NOMO-1 treated with DMSO at 0.1 percent for 48 hours (cell line): ENCODE measurements around the gene TMOD3.
"Not testable (repeated sequence)": the region's sequence is repeated elsewhere in the genome, so short reads cannot be mapped to it uniquely, and the experiment has no call there.

ENCODE experiments used
- DNase-seq: peaks from one replicate; lab custom pipeline; 2025; ENCODE audit not compliant: unreplicated experiment; lab: John Stamatoyannopoulos, UW

The TMOD3 gene

GRCh38 chr15:51863131-51863530, 33.7 kb downstream of the TMOD3 start:
- no peak for DNase-seq

GRCh38 chr15:51864408-51865056, 35.1 kb downstream of the TMOD3 start:
- no peak for DNase-seq

- DNase-seq: no peak
Measured at GRCh38 chr15:51865317-51865716, 35.9 kb downstream of the TMOD3 start.

- no peak for DNase-seq
Measured at GRCh38 chr15:51866161-51866560, 36.7 kb downstream of the TMOD3 start.

- DNase-seq: no peak
Measured at GRCh38 chr15:51866751-51867150, 37.3 kb downstream of the TMOD3 start.

- no peak for DNase-seq
Measured at GRCh38 chr15:51869060-51869421, 39.6 kb downstream of the TMOD3 start.

GRCh38 chr15:51870774-51871173, 41.3 kb downstream of the TMOD3 start:
- DNase-seq: no peak

- DNase-seq: no peak
Measured at GRCh38 chr15:51874751-51875644, 45.5 kb downstream of the TMOD3 start.

GRCh38 chr15:51876169-51876568, 46.7 kb downstream of the TMOD3 start:
- no peak for DNase-seq

GRCh38 chr15:51878446-51879386, 49.3 kb downstream of the TMOD3 start:
- DNase-seq: no peak

- no peak for DNase-seq
Measured at GRCh38 chr15:51879555-51879954, 50.1 kb downstream of the TMOD3 start.

- DNase-seq: no peak
Measured at GRCh38 chr15:51883271-51883837, 53.9 kb downstream of the TMOD3 start.

GRCh38 chr15:51884041-51884440, 54.6 kb downstream of the TMOD3 start:
- DNase-seq: no peak

GRCh38 chr15:51884517-51885236, 55.2 kb downstream of the TMOD3 start:
- no peak for DNase-seq

- DNase-seq: not testable (repeated sequence)
Measured at GRCh38 chr15:51885758-51886157, 56.3 kb downstream of the TMOD3 start.

- DNase-seq: no peak
Measured at GRCh38 chr15:51887887-51888592, 58.6 kb downstream of the TMOD3 start.

GRCh38 chr15:51888593-51889195, 59.2 kb downstream of the TMOD3 start:
- DNase-seq: peak; percentile 13

- DNase-seq: no peak
Measured at GRCh38 chr15:51889486-51889885, 60.0 kb downstream of the TMOD3 start.

GRCh38 chr15:51904421-51904820, 75.0 kb downstream of the TMOD3 start:
- DNase-seq: no peak
